Ishikawa (cell line): ENCODE data around the gene JARID2.

ENCODE experiments used
- CEBPB ChIP-seq: IDR thresholded peaks from 2 replicates; pipeline ENCODE4 v1.6.1; 2012
- CREB1 ChIP-seq: IDR thresholded peaks from 2 replicates; pipeline ENCODE4 v1.6.1; 2012; ENCODE audit warnings: low read depth
- FOXM1 ChIP-seq: IDR thresholded peaks from 2 replicates; pipeline ENCODE4 v1.6.1; 2012; ENCODE audit warnings: low read depth, borderline replicate concordance
- TAF1 ChIP-seq: IDR thresholded peaks from 2 replicates; pipeline ENCODE4 v1.6.1; 2012; ENCODE audit warnings: low read depth, mild to moderate bottlenecking
- YY1 ChIP-seq: IDR thresholded peaks from 2 replicates; pipeline ENCODE4 v1.6.1; 2012; ENCODE audit warnings: low read depth
- TF ChIP-seq, protein P1 (sequence below): IDR thresholded peaks from 2 replicates; pipeline ENCODE4 v1.6.1; 2012; ENCODE audit warnings: low read depth, mild to moderate bottlenecking

DNA sequence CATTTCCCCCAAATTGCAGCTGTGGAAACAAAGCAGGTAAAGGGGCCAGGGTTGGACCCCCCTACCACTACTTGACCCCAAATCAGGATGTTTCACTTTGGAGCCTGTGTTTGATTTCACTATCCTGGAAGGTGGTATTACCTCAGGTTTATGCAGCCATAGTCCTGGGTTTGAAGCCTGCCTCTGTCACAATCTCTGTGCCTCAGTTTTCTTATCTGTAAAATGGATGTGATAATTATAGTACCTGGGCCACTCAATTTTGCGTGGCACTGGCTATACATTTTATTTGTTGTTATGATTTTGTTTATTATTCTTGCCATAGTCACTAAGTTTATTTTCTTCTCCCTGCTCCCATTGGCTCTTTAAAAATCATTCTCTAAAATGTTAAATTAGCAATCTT is 26.7 kb downstream of the JARID2 start:
- TF ChIP-seq FOXM1 (no peak), CREB1 (no peak), YY1 (no peak), CEBPB (no peak), TAF1 (no peak)
- TF ChIP-seq, protein P1, sequence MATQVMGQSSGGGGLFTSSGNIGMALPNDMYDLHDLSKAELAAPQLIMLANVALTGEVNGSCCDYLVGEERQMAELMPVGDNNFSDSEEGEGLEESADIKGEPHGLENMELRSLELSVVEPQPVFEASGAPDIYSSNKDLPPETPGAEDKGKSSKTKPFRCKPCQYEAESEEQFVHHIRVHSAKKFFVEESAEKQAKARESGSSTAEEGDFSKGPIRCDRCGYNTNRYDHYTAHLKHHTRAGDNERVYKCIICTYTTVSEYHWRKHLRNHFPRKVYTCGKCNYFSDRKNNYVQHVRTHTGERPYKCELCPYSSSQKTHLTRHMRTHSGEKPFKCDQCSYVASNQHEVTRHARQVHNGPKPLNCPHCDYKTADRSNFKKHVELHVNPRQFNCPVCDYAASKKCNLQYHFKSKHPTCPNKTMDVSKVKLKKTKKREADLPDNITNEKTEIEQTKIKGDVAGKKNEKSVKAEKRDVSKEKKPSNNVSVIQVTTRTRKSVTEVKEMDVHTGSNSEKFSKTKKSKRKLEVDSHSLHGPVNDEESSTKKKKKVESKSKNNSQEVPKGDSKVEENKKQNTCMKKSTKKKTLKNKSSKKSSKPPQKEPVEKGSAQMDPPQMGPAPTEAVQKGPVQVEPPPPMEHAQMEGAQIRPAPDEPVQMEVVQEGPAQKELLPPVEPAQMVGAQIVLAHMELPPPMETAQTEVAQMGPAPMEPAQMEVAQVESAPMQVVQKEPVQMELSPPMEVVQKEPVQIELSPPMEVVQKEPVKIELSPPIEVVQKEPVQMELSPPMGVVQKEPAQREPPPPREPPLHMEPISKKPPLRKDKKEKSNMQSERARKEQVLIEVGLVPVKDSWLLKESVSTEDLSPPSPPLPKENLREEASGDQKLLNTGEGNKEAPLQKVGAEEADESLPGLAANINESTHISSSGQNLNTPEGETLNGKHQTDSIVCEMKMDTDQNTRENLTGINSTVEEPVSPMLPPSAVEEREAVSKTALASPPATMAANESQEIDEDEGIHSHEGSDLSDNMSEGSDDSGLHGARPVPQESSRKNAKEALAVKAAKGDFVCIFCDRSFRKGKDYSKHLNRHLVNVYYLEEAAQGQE, result no peak
